Esophagus squamous epithelium (tissue), 5 donors: Measurements from ENCODE around the gene FOCAD. TPM values are rescaled to one million over a fixed set of nuclear protein-coding genes. Genes with fewer than 3 reads are reported as not detected.

ENCODE experiments used
- DNase-seq: peaks from one replicate; lab custom pipeline; 2025; lab: John Stamatoyannopoulos, UW
- H3K27ac ChIP-seq, 4 donors: fragments of 200-600 bp; sonication (generic); one replicate each; pipeline ENCODE4 v1.5.1; 2016 to 2019; ENCODE audit warnings: mild to moderate bottlenecking in 1 of 4
- H3K27me3 ChIP-seq, 4 donors: fragments of 200-600 bp; sonication (generic); 1 replicate in 3 of 4; 2 replicates in 1 of 4; pipeline versions ENCODE4 v1.5.1 to v1.6.0; 2017 to 2021; ENCODE audit warnings: antibody characterized with exemption in 1 of 4
- H3K36me3 ChIP-seq, 3 donors: fragments of 200-600 bp; sonication (generic); one replicate each; pipeline ENCODE4 v1.5.1; 2016 to 2019
- H3K4me1 ChIP-seq, 3 donors: fragments of 200-600 bp; sonication (generic); one replicate each; pipeline ENCODE4 v1.5.1; 2017 to 2019
- H3K4me3 ChIP-seq, 4 donors: fragments of 200-600 bp; sonication (generic); 1 replicate in 3 of 4; 2 replicates in 1 of 4; pipeline ENCODE4 v1.5.1; 2016 to 2019; ENCODE audit warnings: mild to moderate bottlenecking in 2 of 4, moderate library complexity in 1 of 4
- H3K9me3 ChIP-seq, 3 donors: fragments of 200-600 bp; sonication (generic); one replicate each; pipeline ENCODE4 v1.5.1; 2016 to 2019
- CTCF ChIP-seq, 6 experiments: fragments of 450-650 bp in 4 of 6; fragments of 200-600 bp in 2 of 6; sonication (generic) in 2 of 6; IDR thresholded peaks; one replicate each; pipeline ENCODE4 v1.5.1; 2016 to 2019; ENCODE audit warnings: antibody characterized with exemption in 6 of 6, mild to moderate bottlenecking in 4 of 6, moderate library complexity in 4 of 6
- POLR2A ChIP-seq, 4 donors: fragments of 450-650 bp; IDR thresholded peaks; one replicate each; pipeline ENCODE4 v1.6.1; 2017; ENCODE audit warnings: antibody characterized with exemption in 4 of 4, mild to moderate bottlenecking in 4 of 4, moderate library complexity in 3 of 4
- WGBS, 2 donors: methylation state at CpG; one replicate each; pipeline ENCODE4 v1.1.5; 2018; 5-methylcytosine and 5-hydroxymethylcytosine counted together
- intact Hi-C: fragments of 100-400 bp; cut with DNase I; formaldehyde crosslinking; loops from one replicate; pipeline ENCODE4 v1.15.0; 2022
- total RNA-seq, 4 donors: library from RNA; depleted of rRNA; stranded (reverse); fragments of >200 nt; gene quantifications; one replicate each; pipeline ENCODE4 v1.1.0, GENCODE V29; 2016
- donor health status: DM: yes; HTN: yes; CAD: no.

Gene FOCAD
- total RNA-seq, 4 donors from 2014 or later: 20.7 to 34.9 (median 25.5) TPM

DNA sequence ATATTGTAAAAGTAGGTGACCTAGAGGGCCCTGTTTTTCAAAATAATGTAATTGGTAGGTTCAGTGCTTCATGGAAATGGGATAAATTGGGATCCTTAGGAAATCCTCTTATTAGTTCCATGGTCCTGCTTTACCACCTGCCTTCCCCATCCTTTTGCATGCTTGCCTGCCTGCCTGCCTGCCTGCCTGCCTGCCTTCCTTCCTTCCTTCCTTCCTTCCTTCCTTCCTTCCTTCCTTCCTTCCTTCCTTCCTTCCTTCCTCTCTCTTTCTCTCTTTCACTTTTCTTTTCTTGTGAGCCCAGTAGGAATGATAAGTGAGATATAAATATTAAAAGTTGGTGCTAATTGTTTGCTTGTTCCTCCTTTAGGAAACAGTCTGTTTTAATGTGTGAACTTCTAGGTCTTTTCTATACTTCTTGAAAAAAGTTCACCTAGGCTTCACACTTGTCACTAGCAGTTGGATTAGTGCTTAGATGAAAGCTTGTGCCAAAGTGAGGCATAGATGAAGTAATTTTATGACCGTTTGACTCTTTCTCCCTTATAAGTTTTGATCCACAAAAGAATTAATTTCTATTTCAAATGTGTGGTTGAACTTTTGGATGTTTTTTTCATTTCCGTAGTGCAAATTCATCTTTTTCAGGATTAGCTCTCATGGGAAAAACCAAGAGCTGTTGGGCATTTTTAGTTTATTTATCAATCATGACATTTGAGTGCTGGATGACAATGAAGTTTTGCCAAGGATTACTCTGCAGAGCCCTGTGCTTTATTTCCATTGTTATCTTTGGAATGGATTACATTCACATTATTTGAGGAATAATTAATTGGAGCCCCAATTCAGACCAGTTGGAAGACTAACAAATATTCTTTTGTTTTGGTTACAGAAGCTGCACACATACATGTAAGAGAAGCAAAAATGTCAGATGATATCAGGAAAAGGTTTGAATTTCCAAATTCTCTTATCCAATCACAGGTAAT, 30.7 kb downstream of the FOCAD start:
- 38 to 57% methylated on average over 2 of the region's 2 CpGs for WGBS, 2 donors
- Histone ChIP-seq H3K4me3 (no peak overlapping the region), H3K27ac (no peak overlapping the region), H3K4me1 (no peaks in the 10 kb centered on the region), H3K36me3 (peaks cover 0 to 19% (median 0%) of the 10 kb centered on the region in 3 donors), H3K9me3 (no peaks in the 10 kb centered on the region), H3K27me3 (no peaks in the 10 kb centered on the region)
- no peak for DNase-seq
- intact Hi-C loops: no loop called here
- TF ChIP-seq CTCF (IDR thresholded peaks at IDR 0.05): no peak
- no peak for TF ChIP-seq POLR2A (IDR thresholded peaks at IDR 0.05)

DNA sequence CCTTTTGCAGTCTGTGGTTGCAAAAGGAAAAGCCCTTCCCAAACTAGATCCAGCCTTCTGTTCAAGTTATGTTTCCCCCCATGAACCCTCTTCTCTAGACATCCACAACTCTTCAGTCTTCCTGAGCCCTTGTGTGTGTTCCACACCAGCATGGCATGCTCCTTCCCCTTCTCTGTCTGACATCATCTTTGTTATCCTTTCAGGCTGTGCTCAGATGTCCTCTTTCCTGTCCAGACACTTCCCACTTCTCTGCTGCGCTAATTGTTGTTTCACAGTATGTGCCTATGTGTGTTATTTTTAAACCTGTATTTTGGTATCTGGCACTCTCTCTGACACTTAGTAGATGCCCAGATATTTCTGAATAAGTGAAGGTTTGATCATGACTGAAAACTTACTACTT, 38.2 kb downstream of the FOCAD start:
- Histone ChIP-seq H3K36me3 (peaks cover 0 to 32% (median 0%) of the 10 kb centered on the region in 3 donors), H3K27me3 (no peaks in the 10 kb centered on the region), H3K4me3 (no peak overlapping the region), H3K9me3 (no peaks in the 10 kb centered on the region), H3K4me1 (peaks cover 0 to 11% (median 0%) of the 10 kb centered on the region in 3 donors), H3K27ac (no peak overlapping the region)
- TF ChIP-seq POLR2A (IDR thresholded peaks at IDR 0.05) (no peak), CTCF (IDR thresholded peaks at IDR 0.05) (no peak)
- WGBS, 2 donors: 47 to 58% methylated on average over 1 of the region's 1 CpG
- no peak for DNase-seq
- intact Hi-C loops: no loop called here

DNA sequence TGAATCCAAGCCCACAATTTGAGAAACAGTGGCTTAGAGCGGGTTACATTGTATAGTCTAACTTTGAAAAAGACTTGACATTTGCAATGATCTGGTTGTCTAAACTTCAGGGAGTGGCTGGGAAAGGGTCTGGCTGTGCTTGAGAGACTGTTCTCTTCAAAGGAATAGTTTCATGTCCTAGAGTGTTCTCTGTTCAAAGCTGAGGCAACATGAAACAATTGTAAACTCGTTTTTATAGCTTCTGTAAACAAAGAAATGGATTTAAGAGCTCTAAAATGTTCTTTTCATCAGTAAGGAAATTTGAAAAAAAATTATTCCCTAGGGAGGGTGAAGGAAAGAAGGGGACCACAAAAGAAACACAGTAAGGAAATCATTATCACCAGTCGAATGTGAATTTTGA, 41.6 kb downstream of the FOCAD start:
- no peak for TF ChIP-seq CTCF (IDR thresholded peaks at IDR 0.05)
- TF ChIP-seq POLR2A (IDR thresholded peaks at IDR 0.05): no peak
- no peak overlapping the region for H3K27ac ChIP-seq

DNA sequence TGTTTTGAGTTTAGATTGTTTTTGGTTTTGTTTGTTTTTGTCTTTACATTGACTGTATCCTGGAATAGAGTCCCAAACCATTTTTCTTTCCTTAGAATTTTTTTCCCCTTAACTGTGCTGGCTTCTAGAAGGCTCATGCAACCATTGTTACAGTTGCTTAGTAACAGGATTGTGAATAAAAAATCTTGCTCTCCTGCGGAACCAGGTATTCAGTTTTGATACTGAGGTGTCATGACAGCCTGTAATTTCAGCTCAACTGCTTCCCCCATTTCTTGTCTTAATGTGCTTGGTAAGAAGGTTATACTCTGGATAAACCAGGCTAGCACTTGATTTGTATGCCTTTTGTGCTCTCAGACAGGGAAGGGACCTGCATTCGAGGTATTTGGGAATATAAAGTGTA, 42.1 kb downstream of the FOCAD start:
- intact Hi-C loops: no loop called here
- DNase-seq: no peak
- 50 to 58% methylated on average over 2 of the region's 2 CpGs for WGBS, 2 donors
- Histone ChIP-seq H3K4me3 (no peak overlapping the region), H3K27me3 (no peaks in the 10 kb centered on the region), H3K27ac (no peak overlapping the region), H3K9me3 (no peaks in the 10 kb centered on the region), H3K4me1 (peaks cover 0 to 11% (median 4%) of the 10 kb centered on the region in 3 donors), H3K36me3 (peaks cover 0 to 24% (median 0%) of the 10 kb centered on the region in 3 donors)
- TF ChIP-seq CTCF (IDR thresholded peaks at IDR 0.05) (no peak), POLR2A (IDR thresholded peaks at IDR 0.05) (no peak)

More for the DNA sequence above, 41.6 kb downstream of the FOCAD start:
- H3K4me1 ChIP-seq: peaks cover 0 to 11% (median 4%) of the 10 kb centered on the region in 3 donors
- intact Hi-C loops: no loop called here
- no peak overlapping the region for H3K4me3 ChIP-seq
- no peaks in the 10 kb centered on the region for H3K27me3 ChIP-seq
- DNase-seq: no peak
- 37 to 43% methylated on average over 3 of the region's 3 CpGs for WGBS, 2 donors
- peaks cover 0 to 27% (median 0%) of the 10 kb centered on the region in 3 donors for H3K36me3 ChIP-seq
- no peaks in the 10 kb centered on the region for H3K9me3 ChIP-seq
